Measurements from ENCODE around the gene UBQLN2.
"Not testable (repeated sequence)": the region's sequence is repeated elsewhere in the genome, so short reads cannot be mapped to it uniquely, and the experiment has no call there.

Gene UBQLN2

GRCh38 chrX:56563231-56564161 is at the start of gene UBQLN2:
Gene UBQLN2 (plus strand): TSS chrX:56563627. CDS start chrX:56563874, 247 bp downstream.
- peak; percentile 22 for DNase-seq

- DNase-seq, result no peak
Measured at GRCh38 chrX:56519642-56520041, 43.8 kb upstream of the UBQLN2 start.

- not testable (repeated sequence) for DNase-seq
Measured at GRCh38 chrX:56529482-56530007, 33.9 kb upstream of the UBQLN2 start.

- DNase-seq, result no peak
Measured at GRCh38 chrX:56530011-56530410, 33.4 kb upstream of the UBQLN2 start.

- DNase-seq, result no peak
Measured at GRCh38 chrX:56550667-56551066, 12.8 kb upstream of the UBQLN2 start.

- no peak for DNase-seq
Measured at GRCh38 chrX:56554870-56555269, 8.6 kb upstream of the UBQLN2 start.

- DNase-seq, result no peak
Measured at GRCh38 chrX:56557376-56557929, 6.0 kb upstream of the UBQLN2 start.

- no peak for DNase-seq
Measured at GRCh38 chrX:56564164-56564885, 898 bp downstream of the UBQLN2 start.

- no peak for DNase-seq
Measured at GRCh38 chrX:56564921-56565840, 1.8 kb downstream of the UBQLN2 start.

- DNase-seq, result no peak
Measured at GRCh38 chrX:56569378-56570057, 6.1 kb downstream of the UBQLN2 start.

- DNase-seq, result no peak
Measured at GRCh38 chrX:56572975-56573374, 9.5 kb downstream of the UBQLN2 start.

- no peak for DNase-seq
Measured at GRCh38 chrX:56574861-56575260, 11.4 kb downstream of the UBQLN2 start.

GRCh38 chrX:56576721-56577120 is 13.3 kb downstream of the UBQLN2 start:
- no peak for DNase-seq

GRCh38 chrX:56588397-56589188 is 25.2 kb downstream of the UBQLN2 start:
- no peak for DNase-seq

GRCh38 chrX:56591830-56592229 is 28.4 kb downstream of the UBQLN2 start:
- not testable (repeated sequence) for DNase-seq

- no peak for DNase-seq
Measured at GRCh38 chrX:56600141-56600540, 36.7 kb downstream of the UBQLN2 start.

- DNase-seq, result no peak
Measured at GRCh38 chrX:56600987-56601386, 37.6 kb downstream of the UBQLN2 start.

- DNase-seq, result no peak
Measured at GRCh38 chrX:56615282-56615681, 51.9 kb downstream of the UBQLN2 start.

Data from NCI-H2029 (cell line).